Central memory CD8-positive, alpha-beta T cell (primary cell): ENCODE measurements around the gene BBX.

Experiments
- ATAC-seq: fragments of 150-1000 bp; cut with Tn5 transposase; replicated peaks from 2 replicates; pipeline ENCODE4 v1.10.0; 2022; ENCODE audit warnings: mild to moderate bottlenecking, moderate FRiP score, moderate number of reproducible peaks; ENCODE audit not compliant: poor library complexity, severe bottlenecking; ENCODE audit errors: extremely low read depth
- DNase-seq, 2 donors: peaks; one replicate each; pipeline ENCODE4 v3.0.0; 2021; ENCODE audit warnings: low spot score in 2 of 2
- H3K27ac Mint-ChIP-seq: one replicate; pipeline ENCODE4 v1.8.0; 2022; ENCODE audit warnings: low read depth, mild to moderate bottlenecking, moderate library complexity, mixed read lengths
- H3K27me3 Mint-ChIP-seq: one replicate; pipeline ENCODE4 v1.8.0; 2022; ENCODE audit warnings: mixed read lengths
- H3K36me3 Mint-ChIP-seq: one replicate; pipeline ENCODE4 v1.8.0; 2022; ENCODE audit warnings: mild to moderate bottlenecking, moderate library complexity, mixed read lengths; ENCODE audit not compliant: insufficient read depth
- H3K4me1 Mint-ChIP-seq: one replicate; pipeline ENCODE4 v1.8.0; 2022; ENCODE audit warnings: mixed read lengths
- H3K4me3 Mint-ChIP-seq: one replicate; pipeline ENCODE4 v1.8.0; 2022; ENCODE audit warnings: mild to moderate bottlenecking, moderate library complexity, mixed read lengths
- H3K9me3 Mint-ChIP-seq: one replicate; pipeline ENCODE4 v1.8.0; 2022; ENCODE audit warnings: mixed read lengths

BBX gene

DNA sequence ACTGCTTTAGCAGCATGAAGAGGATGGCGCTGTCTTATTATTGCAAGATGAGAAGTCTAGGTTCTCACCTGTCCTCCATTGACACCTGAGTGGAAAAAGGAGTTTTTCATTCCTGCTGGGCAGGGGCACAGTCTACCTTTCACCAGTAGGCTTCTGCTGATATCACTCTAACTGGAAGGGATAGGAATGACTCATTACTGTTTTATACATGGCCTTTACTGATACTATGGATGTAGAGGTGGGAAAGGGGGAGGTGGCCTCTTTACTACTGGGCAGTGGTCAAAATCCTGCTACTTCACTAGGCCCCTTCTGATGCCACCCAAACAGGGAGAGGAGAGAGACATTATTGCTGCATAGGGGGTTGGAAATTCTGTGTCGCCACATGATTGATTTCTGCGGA, 97.8 kb downstream of the BBX start:
- Mint-ChIP-seq H3K4me3 (no peak overlapping the region), H3K27ac (peak overlapping the region; percentile 39), H3K4me1 (peaks cover 60% of the 10 kb centered on the region), H3K27me3 (no peaks in the 10 kb centered on the region), H3K9me3 (no peaks in the 10 kb centered on the region), H3K36me3 (peaks cover 2% of the 10 kb centered on the region)
- ATAC-seq = no peak
- DNase-seq = no peak

DNA sequence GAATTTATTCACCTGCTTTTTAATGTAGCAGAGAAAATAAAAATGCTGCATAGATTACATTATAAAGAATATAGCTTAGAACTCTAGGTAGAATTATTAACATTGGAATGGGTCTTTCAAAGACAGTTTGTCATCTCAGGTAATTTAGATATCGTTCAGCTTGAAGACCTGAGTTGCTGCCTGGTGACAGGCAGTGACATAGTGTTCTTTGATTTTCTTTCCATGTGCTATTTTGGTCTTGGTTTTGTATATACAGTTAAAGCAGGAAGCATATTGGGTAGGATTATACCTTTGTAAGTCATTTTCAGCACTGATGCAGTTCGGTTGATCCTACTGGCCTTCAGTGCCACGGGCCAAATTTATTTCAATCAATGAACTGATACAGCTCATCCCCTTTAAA, 98.7 kb downstream of the BBX start:
- no peak for ATAC-seq

DNA sequence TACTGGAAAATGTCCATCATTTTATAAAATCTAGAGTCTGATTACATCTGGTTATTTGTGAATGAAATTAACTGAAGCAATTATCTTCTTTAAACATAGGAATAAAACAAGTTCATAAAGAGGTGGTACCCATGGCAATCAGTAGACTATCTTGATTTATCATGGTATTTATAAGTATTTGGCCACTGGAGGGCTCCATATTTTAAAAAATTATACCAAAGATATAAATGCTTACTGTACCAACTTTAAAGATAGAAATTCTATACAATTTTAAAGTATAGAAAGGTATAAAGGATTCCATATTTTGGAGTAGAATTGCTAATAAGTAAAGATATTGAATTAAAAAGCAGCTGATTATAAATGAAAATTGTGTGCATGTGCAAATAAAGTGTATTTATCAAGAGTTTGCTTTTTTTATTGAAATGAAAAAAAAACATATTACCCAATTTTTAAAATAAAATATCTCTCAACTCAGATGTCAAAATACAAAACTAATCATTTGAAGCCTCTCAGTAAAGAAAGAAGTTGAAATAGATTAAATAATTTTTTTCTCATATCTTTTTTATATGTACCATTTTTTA, 105.3 kb downstream of the BBX start:
- no peaks in the 10 kb centered on the region for H3K9me3 Mint-ChIP-seq
- H3K36me3 Mint-ChIP-seq = peaks cover 2% of the 10 kb centered on the region
- H3K27me3 Mint-ChIP-seq = no peaks in the 10 kb centered on the region
- no peak for ATAC-seq
- H3K27ac Mint-ChIP-seq = no peak overlapping the region
- no peak overlapping the region for H3K4me3 Mint-ChIP-seq
- peaks cover 33% of the 10 kb centered on the region for H3K4me1 Mint-ChIP-seq
- no peak for DNase-seq

More for the DNA sequence above, 98.7 kb downstream of the BBX start:
- H3K9me3 Mint-ChIP-seq = no peaks in the 10 kb centered on the region
- H3K4me3 Mint-ChIP-seq = no peak overlapping the region
- no peaks in the 10 kb centered on the region for H3K27me3 Mint-ChIP-seq
- no peak overlapping the region for H3K27ac Mint-ChIP-seq
- H3K36me3 Mint-ChIP-seq = peaks cover 2% of the 10 kb centered on the region
- H3K4me1 Mint-ChIP-seq = peaks cover 59% of the 10 kb centered on the region
- DNase-seq = no peak

DNA sequence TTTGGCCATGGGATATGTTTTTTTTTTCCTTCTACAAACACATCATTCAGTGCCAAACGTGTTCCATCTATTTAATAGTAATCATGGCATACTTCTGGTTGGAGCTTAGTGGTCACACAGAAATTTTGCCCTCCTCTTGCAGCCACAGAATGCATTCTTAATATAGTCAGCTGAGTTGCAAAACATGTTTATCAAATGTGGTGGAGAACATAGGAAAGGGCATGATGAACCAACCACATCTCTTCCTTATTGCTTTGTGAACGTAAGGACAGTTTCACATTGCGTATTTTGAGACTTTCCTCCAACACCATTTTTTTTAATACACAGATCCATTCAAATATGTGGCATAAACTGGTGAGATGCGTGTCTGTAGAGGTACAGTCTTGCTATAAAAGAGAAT, 106.8 kb downstream of the BBX start:
- peaks cover 37% of the 10 kb centered on the region for H3K4me1 Mint-ChIP-seq
- ATAC-seq = no peak
- H3K9me3 Mint-ChIP-seq = no peaks in the 10 kb centered on the region
- peaks cover 4% of the 10 kb centered on the region for H3K36me3 Mint-ChIP-seq
- DNase-seq = no peak
- H3K27ac Mint-ChIP-seq = no peak overlapping the region
- H3K27me3 Mint-ChIP-seq = no peaks in the 10 kb centered on the region
- H3K4me3 Mint-ChIP-seq = no peak overlapping the region

DNA sequence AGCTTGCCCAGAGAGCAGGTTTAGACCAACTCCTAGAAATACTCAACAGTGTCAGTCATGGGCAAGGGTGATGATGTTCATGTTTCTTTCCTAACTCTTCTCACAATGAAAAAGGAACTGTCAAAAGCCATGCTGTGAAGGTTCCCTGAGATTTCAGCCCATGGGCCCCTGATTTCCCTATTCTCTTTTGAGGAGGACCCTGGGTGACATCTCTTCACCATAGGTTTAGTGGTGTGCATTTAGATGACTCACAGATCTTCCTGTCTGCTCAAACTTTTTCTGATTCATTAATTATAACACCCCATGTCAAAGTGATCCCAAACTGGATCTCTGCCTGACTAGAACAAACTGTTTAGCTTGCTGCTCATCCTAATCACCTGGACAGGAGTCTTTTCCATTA, 108.0 kb downstream of the BBX start:
- DNase-seq (no peak), ATAC-seq (no peak)
- Mint-ChIP-seq H3K4me3 (no peak overlapping the region), H3K27ac (no peak overlapping the region), H3K4me1 (peaks cover 37% of the 10 kb centered on the region), H3K9me3 (no peaks in the 10 kb centered on the region), H3K27me3 (no peaks in the 10 kb centered on the region), H3K36me3 (peaks cover 4% of the 10 kb centered on the region)

DNA sequence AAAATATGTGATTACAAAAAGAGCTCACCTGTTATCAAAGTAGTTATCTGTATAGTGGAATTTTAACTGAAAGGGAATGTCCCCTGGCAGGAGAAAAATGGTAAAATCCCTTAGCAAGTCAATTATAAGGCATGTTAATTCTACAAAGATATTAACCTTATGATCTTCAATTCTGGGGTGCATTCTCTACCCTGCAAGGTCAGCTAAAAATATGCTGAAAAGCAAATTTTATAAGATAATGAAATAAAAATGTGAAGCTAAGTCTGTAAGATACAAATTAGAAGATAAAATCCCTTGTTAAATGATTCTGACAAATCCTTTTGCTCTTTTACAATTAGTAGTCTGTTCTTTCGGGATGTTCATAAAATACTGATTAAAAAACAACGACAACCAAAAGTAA, 109.8 kb downstream of the BBX start:
- ATAC-seq = no peak
- H3K27me3 Mint-ChIP-seq = no peaks in the 10 kb centered on the region

DNA sequence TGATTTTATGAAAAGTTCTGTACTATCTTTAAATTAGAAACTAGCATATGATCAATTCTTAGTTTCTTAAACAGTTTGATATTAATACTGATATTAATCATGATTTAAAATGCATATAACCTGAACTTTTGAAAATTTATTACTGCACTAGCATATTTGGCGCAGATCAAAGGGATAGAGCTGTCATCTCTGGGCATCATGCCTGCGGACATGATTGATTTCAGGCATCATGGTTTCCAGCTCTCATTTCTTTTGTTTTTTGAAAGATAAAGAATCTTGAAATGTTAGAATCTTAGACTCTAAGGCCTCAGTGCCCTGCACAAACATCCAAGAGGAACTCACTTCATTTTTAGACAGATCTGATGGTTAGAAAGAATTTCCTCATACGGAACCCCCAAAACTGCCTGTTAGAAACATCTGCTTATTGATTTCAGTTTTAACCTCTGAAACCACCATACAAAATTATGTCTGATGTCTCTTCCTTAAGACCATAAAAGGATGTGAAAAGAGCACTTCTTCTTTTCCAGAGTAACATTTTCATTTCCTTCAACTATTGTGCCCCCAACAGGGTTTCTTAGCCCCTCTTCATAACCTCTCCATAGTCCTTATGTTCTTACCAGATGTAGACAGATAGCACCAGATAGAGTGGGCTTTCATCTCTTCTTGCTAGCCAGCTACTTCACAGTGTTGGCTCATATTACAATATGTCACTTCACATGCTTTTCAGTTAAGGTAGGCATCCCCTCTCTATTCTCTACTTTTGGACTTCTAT, 110.8 kb downstream of the BBX start:
- DNase-seq (no peak), ATAC-seq (no peak)
- no peak overlapping the region for H3K4me3 Mint-ChIP-seq
- H3K4me1 Mint-ChIP-seq = peaks cover 39% of the 10 kb centered on the region
- no peak overlapping the region for H3K27ac Mint-ChIP-seq
- peaks cover 7% of the 10 kb centered on the region for H3K36me3 Mint-ChIP-seq
- H3K9me3 Mint-ChIP-seq = no peaks in the 10 kb centered on the region
- H3K27me3 Mint-ChIP-seq = no peaks in the 10 kb centered on the region

More for the DNA sequence above, 109.8 kb downstream of the BBX start:
- Mint-ChIP-seq H3K9me3 (no peaks in the 10 kb centered on the region), H3K4me3 (no peak overlapping the region), H3K36me3 (peaks cover 4% of the 10 kb centered on the region), H3K27ac (no peak overlapping the region), H3K4me1 (peaks cover 32% of the 10 kb centered on the region)
- no peak for DNase-seq

DNA sequence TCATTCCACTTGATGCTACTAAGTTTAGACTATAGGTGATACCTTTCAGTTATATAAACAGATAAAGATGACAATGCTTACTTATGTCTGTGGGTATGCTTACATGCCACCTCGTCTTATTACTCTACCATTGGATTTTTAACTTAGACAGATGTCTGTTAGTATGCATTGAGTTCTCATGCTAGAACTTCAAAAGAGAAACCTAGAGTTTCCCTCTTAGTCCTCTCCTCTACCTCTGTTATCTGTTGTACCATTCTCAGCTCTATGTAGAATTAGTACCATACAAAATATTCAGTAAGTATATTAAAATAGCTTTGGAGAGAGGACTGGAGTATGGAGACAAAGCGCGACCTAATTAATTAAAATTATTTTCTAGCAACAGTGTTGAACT, 111.3 kb downstream of the BBX start:
- no peaks in the 10 kb centered on the region for H3K27me3 Mint-ChIP-seq
- DNase-seq = no peak
- no peaks in the 10 kb centered on the region for H3K9me3 Mint-ChIP-seq
- H3K4me1 Mint-ChIP-seq = peaks cover 42% of the 10 kb centered on the region
- H3K4me3 Mint-ChIP-seq = no peak overlapping the region
- no peak for ATAC-seq
- no peak overlapping the region for H3K27ac Mint-ChIP-seq
- peaks cover 9% of the 10 kb centered on the region for H3K36me3 Mint-ChIP-seq

DNA sequence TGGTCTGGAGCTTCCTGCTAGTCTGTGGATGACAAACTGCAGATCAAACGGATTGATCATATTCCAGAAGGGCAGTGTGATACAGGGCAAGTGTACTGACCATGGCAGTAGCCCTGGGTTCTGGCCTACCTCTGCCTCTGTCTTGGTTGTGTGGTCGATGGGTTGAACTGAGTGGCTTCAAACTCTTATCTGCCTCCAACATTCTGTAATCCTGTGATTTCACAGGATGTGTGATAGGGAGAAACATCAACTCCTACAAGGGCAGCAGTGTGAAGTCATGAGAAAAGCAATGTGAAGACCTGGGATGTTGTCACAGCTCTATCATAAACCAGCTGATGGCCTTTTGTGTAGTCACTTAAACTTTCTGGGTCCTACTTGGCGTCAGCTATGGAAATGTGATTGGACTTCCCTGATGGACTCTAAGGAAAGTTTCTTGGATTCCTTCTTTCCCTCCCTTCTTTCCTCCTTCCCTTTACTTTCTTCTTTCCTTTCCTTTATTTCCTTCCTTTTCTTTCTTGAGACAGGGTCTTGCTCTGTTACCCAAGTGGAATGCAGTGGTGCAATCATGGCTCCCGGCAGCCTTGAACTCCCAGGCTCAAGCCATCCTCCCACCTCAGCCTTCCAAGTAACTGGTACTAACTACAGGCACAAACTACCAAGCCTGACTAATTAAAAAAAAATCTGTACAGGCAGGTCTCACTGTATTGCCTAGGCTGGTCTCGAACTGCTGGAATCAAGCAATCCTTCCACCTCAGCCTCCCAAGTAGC, 114.8 kb downstream of the BBX start:
- H3K27ac Mint-ChIP-seq = no peak overlapping the region
- peaks cover 7% of the 10 kb centered on the region for H3K36me3 Mint-ChIP-seq
- peaks cover 31% of the 10 kb centered on the region for H3K4me1 Mint-ChIP-seq
- ATAC-seq (no peak), DNase-seq (no peak)
- no peaks in the 10 kb centered on the region for H3K9me3 Mint-ChIP-seq
- no peaks in the 10 kb centered on the region for H3K27me3 Mint-ChIP-seq
- H3K4me3 Mint-ChIP-seq = no peak overlapping the region

DNA sequence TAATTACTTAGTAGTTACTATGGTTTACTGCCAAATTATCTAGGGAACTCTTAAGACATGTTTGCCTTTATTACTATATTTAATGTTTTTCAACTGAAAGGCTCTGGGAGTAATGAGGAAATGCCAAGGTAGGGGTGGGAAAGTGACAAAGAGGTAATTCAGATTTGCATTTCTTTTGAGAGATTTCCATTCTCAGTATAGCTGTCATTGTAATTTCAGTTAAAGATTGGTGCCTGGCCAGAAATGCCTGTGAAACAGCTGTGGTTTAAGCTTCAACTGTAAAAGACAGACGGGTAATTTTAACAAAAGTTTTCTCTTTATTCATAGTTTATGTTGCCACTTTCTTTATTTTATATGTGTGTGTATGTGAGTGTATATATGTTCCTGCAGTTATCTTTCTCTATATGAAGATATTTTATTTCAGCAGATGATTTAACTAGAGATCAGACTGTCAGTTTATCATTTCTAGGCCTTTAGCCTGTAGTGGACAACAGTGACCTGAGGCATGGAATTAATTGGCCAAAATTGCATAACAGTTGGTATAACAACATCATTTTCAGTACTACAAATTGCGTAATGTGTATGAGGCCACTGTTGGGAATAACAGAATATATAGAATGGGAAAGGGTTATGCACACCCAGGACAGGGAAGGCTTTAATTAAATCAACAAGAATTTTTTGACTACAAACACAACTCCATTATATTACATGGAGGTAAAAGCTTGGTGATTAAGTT, 119.0 kb downstream of the BBX start:
- Mint-ChIP-seq H3K4me3 (no peak overlapping the region), H3K27ac (no peak overlapping the region), H3K36me3 (peaks cover 8% of the 10 kb centered on the region), H3K27me3 (no peaks in the 10 kb centered on the region), H3K4me1 (peaks cover 28% of the 10 kb centered on the region), H3K9me3 (no peaks in the 10 kb centered on the region)
- ATAC-seq (no peak), DNase-seq (no peak)

DNA sequence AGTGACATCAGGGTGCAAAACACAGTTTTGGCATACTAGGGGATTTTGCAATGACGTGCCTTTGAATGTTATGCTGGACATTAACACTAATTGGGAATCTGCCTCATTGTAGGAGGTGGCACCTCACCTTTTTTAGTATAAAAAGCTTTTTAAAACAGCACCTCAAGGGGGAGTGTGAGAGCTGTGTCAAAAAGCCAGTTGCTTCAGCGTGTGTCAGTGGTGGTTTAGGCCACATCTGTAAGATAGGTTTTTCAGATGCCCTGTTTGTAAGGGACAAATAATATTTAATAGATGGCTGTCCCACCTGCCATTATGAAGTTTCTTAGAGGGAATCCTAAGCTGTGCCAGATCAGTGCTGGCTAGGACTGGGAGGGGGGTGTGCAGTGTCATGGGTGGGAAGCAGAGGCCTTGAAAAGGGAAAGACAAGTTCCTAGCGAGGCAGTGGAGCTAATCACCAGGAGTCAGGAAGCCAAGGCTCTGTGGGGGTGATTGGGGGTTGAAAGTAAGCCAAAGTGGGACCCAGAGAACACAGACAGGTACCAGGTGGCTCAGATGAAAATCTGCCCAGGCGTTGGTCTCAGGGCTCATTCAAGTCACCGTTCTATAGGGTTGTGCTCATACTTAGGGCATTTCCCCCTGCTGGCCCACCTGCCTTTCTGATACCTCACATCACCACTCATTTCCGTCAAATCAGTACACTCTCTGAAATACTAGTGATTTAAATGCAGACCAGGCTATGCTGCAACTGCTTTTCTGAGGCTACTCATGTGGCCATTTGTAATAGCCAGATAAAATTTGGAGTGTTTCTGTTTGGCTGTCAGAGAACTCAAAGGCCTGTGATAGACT, 120.5 kb downstream of the BBX start:
- no peak overlapping the region for H3K27ac Mint-ChIP-seq
- H3K9me3 Mint-ChIP-seq = no peaks in the 10 kb centered on the region
- ATAC-seq = no peak
- DNase-seq = no peak
- peaks cover 22% of the 10 kb centered on the region for H3K4me1 Mint-ChIP-seq
- H3K4me3 Mint-ChIP-seq = no peak overlapping the region
- H3K27me3 Mint-ChIP-seq = no peaks in the 10 kb centered on the region
- H3K36me3 Mint-ChIP-seq = peaks cover 8% of the 10 kb centered on the region

DNA sequence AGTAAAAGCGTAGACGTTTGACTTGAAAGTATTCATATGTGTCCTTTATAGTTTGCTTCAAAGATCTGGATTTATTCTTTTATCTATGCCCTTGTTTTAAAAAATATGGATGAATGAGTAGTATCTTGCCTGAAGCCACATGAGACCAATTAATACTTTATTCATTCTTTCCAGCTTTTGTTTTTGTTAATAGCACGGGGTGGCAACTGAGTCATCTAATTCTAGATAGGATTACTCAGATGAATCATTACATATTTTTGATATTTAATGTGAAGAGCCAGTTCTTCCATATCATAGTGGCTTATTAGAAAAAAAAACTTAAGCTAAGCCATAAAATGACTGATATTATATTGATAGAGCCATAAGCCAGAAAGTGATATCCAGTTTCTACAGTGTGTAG, 121.9 kb downstream of the BBX start:
- H3K27me3 Mint-ChIP-seq = no peaks in the 10 kb centered on the region
- DNase-seq = no peak
- peaks cover 28% of the 10 kb centered on the region for H3K4me1 Mint-ChIP-seq
- no peak for ATAC-seq
- no peaks in the 10 kb centered on the region for H3K9me3 Mint-ChIP-seq
- H3K4me3 Mint-ChIP-seq = no peak overlapping the region
- peaks cover 9% of the 10 kb centered on the region for H3K36me3 Mint-ChIP-seq
- no peak overlapping the region for H3K27ac Mint-ChIP-seq
